Uterus (tissue), 4 donors: ENCODE results near the gene INO80. TPM values are rescaled to one million over a fixed set of nuclear protein-coding genes. Genes with fewer than 3 reads are reported as not detected.

Experiments
- DNase-seq, 2 donors: peaks; one replicate each; pipeline ENCODE4 v3.0.0-alpha.2; 2019 to 2020
- H3K27ac ChIP-seq, 2 donors: fragments of 200-600 bp; sonication (generic); 1 replicate in 1 of 2; 2 replicates in 1 of 2; pipeline ENCODE4 v1.5.1; 2016 to 2018
- H3K27me3 ChIP-seq, 2 donors: fragments of 200-600 bp; sonication (generic); one replicate each; pipeline ENCODE4 v1.5.1; 2018 to 2019; ENCODE audit warnings: control low read depth in 1 of 2
- H3K36me3 ChIP-seq, 2 donors: fragments of 200-600 bp; sonication (generic); one replicate each; pipeline ENCODE4 v1.5.1; 2019; ENCODE audit warnings: control low read depth in 1 of 2
- H3K4me1 ChIP-seq, 2 donors: fragments of 200-600 bp; sonication (generic); one replicate each; pipeline ENCODE4 v1.5.1; 2018 to 2019; ENCODE audit warnings: control low read depth in 1 of 2
- H3K4me3 ChIP-seq, 2 donors: fragments of 200-600 bp; sonication (generic); 1 replicate in 1 of 2; 2 replicates in 1 of 2; pipeline ENCODE4 v1.5.1; 2018 to 2019; ENCODE audit warnings: mild to moderate bottlenecking in 1 of 2
- H3K9me3 ChIP-seq, 2 donors: fragments of 200-600 bp; sonication (generic); one replicate each; pipeline ENCODE4 v1.5.1; 2019; ENCODE audit warnings: control low read depth in 1 of 2
- CTCF ChIP-seq, 4 experiments: fragments of 200-600 bp in 2 of 4; fragments of 450-650 bp in 2 of 4; sonication (generic) in 2 of 4; IDR thresholded peaks; one replicate each; pipeline ENCODE4 v1.5.1; 2016 to 2019; ENCODE audit warnings: antibody characterized with exemption in 4 of 4, mild to moderate bottlenecking in 2 of 4, moderate library complexity in 1 of 4
- POLR2A ChIP-seq, 2 donors: fragments of 450-650 bp; IDR thresholded peaks; one replicate each; pipeline ENCODE4 v1.6.1; 2016; ENCODE audit warnings: antibody characterized with exemption in 2 of 2, mild to moderate bottlenecking in 1 of 2, moderate library complexity in 1 of 2
- intact Hi-C: fragments of 100-400 bp; cut with DNase I; formaldehyde crosslinking; loops from one replicate; pipeline ENCODE4 v1.15.1; 2023; ENCODE audit warnings: low total_unique reads
- total RNA-seq, 4 donors: library from RNA; depleted of rRNA in 3 of 4; stranded (reverse); fragments of >200 nt in 3 of 4; gene quantifications; one replicate each; pipeline versions ENCODE4 v1.1.0 to v1.2.4, GENCODE V29; 2014 to 2023
- donor health status: DM: yes; HTN: yes; CAD: no.

Gene INO80
- total RNA-seq, 4 donors from 2014 or later: 28.7 to 33.3 (median 30.2) TPM

- intact Hi-C loops: no loop called here
Observed at GRCh38 chr15:41104234-41104633, 11.8 kb downstream of the INO80 start.

GRCh38 chr15:41102854-41103253 lies 13.2 kb downstream of the INO80 start:
- no peaks in the 10 kb centered on the region for H3K4me1 ChIP-seq
- TF ChIP-seq POLR2A (IDR thresholded peaks at IDR 0.05) (no peak), CTCF (IDR thresholded peaks at IDR 0.05) (no peak)
- no peak overlapping the region for H3K4me3 ChIP-seq
- H3K9me3 ChIP-seq: no peaks in the 10 kb centered on the region
- H3K27ac ChIP-seq: no peak overlapping the region
- no peak for DNase-seq
- no peaks in the 10 kb centered on the region for H3K36me3 ChIP-seq
- H3K27me3 ChIP-seq: no peaks in the 10 kb centered on the region
- intact Hi-C loops: no loop called here

More at GRCh38 chr15:41104234-41104633, 11.8 kb downstream of the INO80 start:
- no peaks in the 10 kb centered on the region for H3K9me3 ChIP-seq
- H3K36me3 ChIP-seq: no peaks in the 10 kb centered on the region
- TF ChIP-seq CTCF (IDR thresholded peaks at IDR 0.05) (no peak), POLR2A (IDR thresholded peaks at IDR 0.05) (no peak)
- H3K27me3 ChIP-seq: no peaks in the 10 kb centered on the region
- no peaks in the 10 kb centered on the region for H3K4me1 ChIP-seq
- no peak overlapping the region for H3K4me3 ChIP-seq
- H3K27ac ChIP-seq: no peak overlapping the region
- no peak for DNase-seq

- H3K4me3 ChIP-seq: no peak overlapping the region
- H3K4me1 ChIP-seq: no peaks in the 10 kb centered on the region
- intact Hi-C loops: no loop called here
- no peaks in the 10 kb centered on the region for H3K9me3 ChIP-seq
- H3K27me3 ChIP-seq: no peaks in the 10 kb centered on the region
- H3K27ac ChIP-seq: no peak overlapping the region
- DNase-seq: no peak
- TF ChIP-seq POLR2A (IDR thresholded peaks at IDR 0.05) (no peak), CTCF (IDR thresholded peaks at IDR 0.05) (no peak)
- H3K36me3 ChIP-seq: no peaks in the 10 kb centered on the region
Observed at GRCh38 chr15:41096178-41096577, 19.9 kb downstream of the INO80 start.

- Histone ChIP-seq H3K4me1 (no peaks in the 10 kb centered on the region), H3K27me3 (no peaks in the 10 kb centered on the region), H3K4me3 (no peak overlapping the region), H3K36me3 (no peaks in the 10 kb centered on the region), H3K27ac (no peak overlapping the region), H3K9me3 (no peaks in the 10 kb centered on the region)
- intact Hi-C loops: no loop called here
- no peak for DNase-seq
- TF ChIP-seq POLR2A (IDR thresholded peaks at IDR 0.05) (no peak), CTCF (IDR thresholded peaks at IDR 0.05) (no peak)
Observed at GRCh38 chr15:41085029-41085428, 31.1 kb downstream of the INO80 start.

GRCh38 chr15:41080144-41080543 lies 35.9 kb downstream of the INO80 start:
- no peaks in the 10 kb centered on the region for H3K9me3 ChIP-seq
- no peaks in the 10 kb centered on the region for H3K36me3 ChIP-seq
- TF ChIP-seq POLR2A (IDR thresholded peaks at IDR 0.05) (no peak), CTCF (IDR thresholded peaks at IDR 0.05) (no peak)
- H3K27me3 ChIP-seq: no peaks in the 10 kb centered on the region
- no peak overlapping the region for H3K27ac ChIP-seq
- no peaks in the 10 kb centered on the region for H3K4me1 ChIP-seq
- no peak for DNase-seq
- H3K4me3 ChIP-seq: no peak overlapping the region
- intact Hi-C loops: no loop called here
